K562 (cell line): Measurements from ENCODE around the gene GRM2. TPM values are rescaled to one million over a fixed set of nuclear protein-coding genes. Genes with fewer than 3 reads are reported as not detected.

Experiments used
- EHMT2 ChIP-seq: fragments of 450-650 bp; IDR thresholded peaks from 2 replicates; pipeline ENCODE4 v1.6.1; 2018; ENCODE audit warnings: antibody characterized with exemption
- ELF1 ChIP-seq: fragments of 200-800 bp; sonication (Bioruptor generic); IDR thresholded peaks from 2 replicates; pipeline ENCODE4 v1.6.1; 2016; ENCODE audit warnings: missing genetic modification characterization, missing compliant biosample characterization
- EZH2 ChIP-seq: IDR thresholded peaks from 2 replicates; pipeline ENCODE4 v1.6.1; 2012; ENCODE audit warnings: low read depth, mild to moderate bottlenecking, inconsistent platforms, low read length, borderline replicate concordance
- MAZ ChIP-seq, 2 experiments: fragments of 450-650 bp in 1 of 2; sonication (generic) in 1 of 2; formaldehyde crosslinking; IDR thresholded peaks in 1 of 2; conservative IDR thresholded peaks in 1 of 2; 2 replicates each; pipeline versions ENCODE4 v1.4.0 to v1.5.0; 2020; ENCODE audit warnings: mild to moderate bottlenecking in 1 of 2, missing genetic modification reagents in 1 of 2
- MYNN ChIP-seq, 2 experiments: sonication (generic); formaldehyde crosslinking in 1 of 2; IDR thresholded peaks; 2 replicates each; pipeline versions ENCODE4 v1.5.0 to v1.6.1; 2016 to 2020; ENCODE audit warnings: antibody characterized with exemption in 1 of 2, missing genetic modification reagents in 1 of 2
- PRMT5 ChIP-seq: sonication (generic); formaldehyde crosslinking; IDR thresholded peaks from 2 replicates; pipeline ENCODE4 v1.5.0; 2020; ENCODE audit warnings: missing genetic modification reagents
- SAP30 ChIP-seq: fragments of 200-600 bp; sonication (generic); IDR thresholded peaks from 2 replicates; pipeline ENCODE4 v1.6.1; 2012; ENCODE audit warnings: borderline replicate concordance, low read depth, mild to moderate bottlenecking, moderate library complexity, low read length, control low read depth, inconsistent platforms; ENCODE audit not compliant: insufficient read depth, poor library complexity, severe bottlenecking
- ZNF217 ChIP-seq: sonication (generic); formaldehyde crosslinking; IDR thresholded peaks from 2 replicates; pipeline ENCODE4 v1.8.0; 2022; ENCODE audit warnings: mild to moderate bottlenecking, missing genetic modification reagents
- ZNF263 ChIP-seq: sonication (generic); formaldehyde crosslinking; IDR thresholded peaks from 2 replicates; pipeline ENCODE4 v1.8.0; 2022; ENCODE audit warnings: mild to moderate bottlenecking, missing genetic modification reagents, borderline replicate concordance
- polyA plus RNA-seq, 8 experiments: library from polyadenylated mRNA; depleted of rRNA in 4 of 8; stranded (reverse) in 5 of 8; unstranded in 3 of 8; fragments of >200 nt; fragmentation: Nextera tagmentation in 2 of 8; fragmentation: Illumina TruSeq in 1 of 8; extraction: Ambion mirVana in 2 of 8; extraction: Trizol in 1 of 8; gene quantifications; 2 replicates each; pipeline versions ENCODE4 v1.2.1 to v1.2.3, GENCODE V29; 2011 to 2014; ENCODE audit warnings: inconsistent platforms in 1 of 8, missing spikeins in 1 of 8
- total RNA-seq, 7 experiments: library from RNA; depleted of rRNA in 6 of 7; stranded (reverse); fragments of >200 nt in 6 of 7; fragmentation: Illumina TruSeq in 2 of 7; extraction: Trizol in 2 of 7; gene quantifications; 2 replicates each; pipeline versions ENCODE4 v1.2.1 to v1.2.3, GENCODE V29; 2011 to 2021; ENCODE audit warnings: low replicate concordance in 1 of 7
- TF ChIP-seq, protein P1 (sequence below): sonication (generic); formaldehyde crosslinking; IDR thresholded peaks from 2 replicates; pipeline ENCODE4 v1.8.0; 2022; ENCODE audit warnings: mild to moderate bottlenecking, low read depth, missing genetic modification reagents
- TF ChIP-seq, protein P2 (sequence below): sonication (generic); formaldehyde crosslinking; IDR thresholded peaks from 2 replicates; pipeline ENCODE4 v1.8.0; 2022; ENCODE audit warnings: mild to moderate bottlenecking, missing genetic modification reagents
- TF ChIP-seq, protein P3 (sequence below), 2 experiments: fragments of 450-650 bp; formaldehyde crosslinking in 1 of 2; IDR thresholded peaks; 2 replicates each; pipeline versions ENCODE4 v1.4.0 to v1.6.1; 2014 to 2020; ENCODE audit warnings: mild to moderate bottlenecking in 2 of 2, borderline replicate concordance in 1 of 2, low read depth in 1 of 2
- TF ChIP-seq, protein P4 (sequence below): fragments of 200-800 bp; sonication (Bioruptor generic); IDR thresholded peaks from 2 replicates; pipeline ENCODE4 v1.6.1; 2017; ENCODE audit warnings: missing genetic modification characterization, missing compliant biosample characterization

GRM2 gene
- total and polyA plus RNA-seq, 9 of the 15 experiments (the other 6 are each of a cell fraction or from before 2014, with no cell fraction given), result not detected

GRCh38 chr3:51706788-51707731 is at the start of gene GRM2 (continued):
- TF ChIP-seq, protein P1, sequence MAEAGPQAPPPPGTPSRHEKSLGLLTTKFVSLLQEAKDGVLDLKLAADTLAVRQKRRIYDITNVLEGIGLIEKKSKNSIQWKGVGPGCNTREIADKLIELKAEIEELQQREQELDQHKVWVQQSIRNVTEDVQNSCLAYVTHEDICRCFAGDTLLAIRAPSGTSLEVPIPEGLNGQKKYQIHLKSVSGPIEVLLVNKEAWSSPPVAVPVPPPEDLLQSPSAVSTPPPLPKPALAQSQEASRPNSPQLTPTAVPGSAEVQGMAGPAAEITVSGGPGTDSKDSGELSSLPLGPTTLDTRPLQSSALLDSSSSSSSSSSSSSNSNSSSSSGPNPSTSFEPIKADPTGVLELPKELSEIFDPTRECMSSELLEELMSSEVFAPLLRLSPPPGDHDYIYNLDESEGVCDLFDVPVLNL (CRISPR knock-in tag), result no peak
- peak in 1 of 2 experiments; percentile 61; a peak in 2 of 4 replicates for TF ChIP-seq MAZ (CRISPR knock-in tag; conservative IDR thresholded peaks at IDR 0.05 in 1 of 2, IDR thresholded peaks at IDR 0.05 in 1 of 2)
- TF ChIP-seq, protein P2, sequence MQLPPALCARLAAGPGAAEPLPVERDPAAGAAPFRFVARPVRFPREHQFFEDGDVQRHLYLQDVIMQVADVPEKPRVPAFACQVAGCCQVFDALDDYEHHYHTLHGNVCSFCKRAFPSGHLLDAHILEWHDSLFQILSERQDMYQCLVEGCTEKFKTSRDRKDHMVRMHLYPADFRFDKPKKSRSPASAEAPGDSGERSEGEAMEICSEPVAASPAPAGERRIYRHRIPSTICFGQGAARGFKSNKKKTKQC (CRISPR knock-in tag), result peak; percentile 70; the same call in 1 of the 2 replicates
- 0 out of 2 replicates have a peak, but pooled peaks have one; percentile 38 for TF ChIP-seq ZNF263
- no peak for TF ChIP-seq EZH2
- no peak for TF ChIP-seq MYNN (IDR thresholded peaks at IDR 0.05)
- TF ChIP-seq MYNN (CRISPR knock-in tag; IDR thresholded peaks at IDR 0.05), result 0 out of 2 replicates have a peak, but pooled peaks have one; percentile 16
- TF ChIP-seq, protein P3, sequence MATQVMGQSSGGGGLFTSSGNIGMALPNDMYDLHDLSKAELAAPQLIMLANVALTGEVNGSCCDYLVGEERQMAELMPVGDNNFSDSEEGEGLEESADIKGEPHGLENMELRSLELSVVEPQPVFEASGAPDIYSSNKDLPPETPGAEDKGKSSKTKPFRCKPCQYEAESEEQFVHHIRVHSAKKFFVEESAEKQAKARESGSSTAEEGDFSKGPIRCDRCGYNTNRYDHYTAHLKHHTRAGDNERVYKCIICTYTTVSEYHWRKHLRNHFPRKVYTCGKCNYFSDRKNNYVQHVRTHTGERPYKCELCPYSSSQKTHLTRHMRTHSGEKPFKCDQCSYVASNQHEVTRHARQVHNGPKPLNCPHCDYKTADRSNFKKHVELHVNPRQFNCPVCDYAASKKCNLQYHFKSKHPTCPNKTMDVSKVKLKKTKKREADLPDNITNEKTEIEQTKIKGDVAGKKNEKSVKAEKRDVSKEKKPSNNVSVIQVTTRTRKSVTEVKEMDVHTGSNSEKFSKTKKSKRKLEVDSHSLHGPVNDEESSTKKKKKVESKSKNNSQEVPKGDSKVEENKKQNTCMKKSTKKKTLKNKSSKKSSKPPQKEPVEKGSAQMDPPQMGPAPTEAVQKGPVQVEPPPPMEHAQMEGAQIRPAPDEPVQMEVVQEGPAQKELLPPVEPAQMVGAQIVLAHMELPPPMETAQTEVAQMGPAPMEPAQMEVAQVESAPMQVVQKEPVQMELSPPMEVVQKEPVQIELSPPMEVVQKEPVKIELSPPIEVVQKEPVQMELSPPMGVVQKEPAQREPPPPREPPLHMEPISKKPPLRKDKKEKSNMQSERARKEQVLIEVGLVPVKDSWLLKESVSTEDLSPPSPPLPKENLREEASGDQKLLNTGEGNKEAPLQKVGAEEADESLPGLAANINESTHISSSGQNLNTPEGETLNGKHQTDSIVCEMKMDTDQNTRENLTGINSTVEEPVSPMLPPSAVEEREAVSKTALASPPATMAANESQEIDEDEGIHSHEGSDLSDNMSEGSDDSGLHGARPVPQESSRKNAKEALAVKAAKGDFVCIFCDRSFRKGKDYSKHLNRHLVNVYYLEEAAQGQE (IDR thresholded peaks at IDR 0.05; ENCODE audit: borderline replicate concordance), result peak; percentile 96
- TF ChIP-seq, protein P3 (CRISPR knock-in tag; IDR thresholded peaks at IDR 0.05; ENCODE audit: low read depth), result no peak
- peak; percentile 35 for TF ChIP-seq SAP30
- TF ChIP-seq, protein P4, sequence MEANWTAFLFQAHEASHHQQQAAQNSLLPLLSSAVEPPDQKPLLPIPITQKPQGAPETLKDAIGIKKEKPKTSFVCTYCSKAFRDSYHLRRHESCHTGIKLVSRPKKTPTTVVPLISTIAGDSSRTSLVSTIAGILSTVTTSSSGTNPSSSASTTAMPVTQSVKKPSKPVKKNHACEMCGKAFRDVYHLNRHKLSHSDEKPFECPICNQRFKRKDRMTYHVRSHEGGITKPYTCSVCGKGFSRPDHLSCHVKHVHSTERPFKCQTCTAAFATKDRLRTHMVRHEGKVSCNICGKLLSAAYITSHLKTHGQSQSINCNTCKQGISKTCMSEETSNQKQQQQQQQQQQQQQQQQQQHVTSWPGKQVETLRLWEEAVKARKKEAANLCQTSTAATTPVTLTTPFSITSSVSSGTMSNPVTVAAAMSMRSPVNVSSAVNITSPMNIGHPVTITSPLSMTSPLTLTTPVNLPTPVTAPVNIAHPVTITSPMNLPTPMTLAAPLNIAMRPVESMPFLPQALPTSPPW (CRISPR knock-in tag), result peak; percentile 14; the same call in 1 of the 2 replicates
- peak; percentile 62; the same call in 1 of the 2 replicates for TF ChIP-seq PRMT5 (CRISPR knock-in tag)
- TF ChIP-seq EHMT2, result peak; percentile 94
- no peak for TF ChIP-seq ELF1 (tag)
- TF ChIP-seq ZNF217 (CRISPR knock-in tag), result no peak
